ENCODE measurements around the gene PDZD4.

The PDZD4 gene

GRCh38 chrX:153770601-153771414, 59.5 kb downstream of the PDZD4 start:
- DNase-seq (ENCODE audit: low read depth): no peak

- no peak for DNase-seq (ENCODE audit: low read depth)
Measured at GRCh38 chrX:153769865-153770600, 60.3 kb downstream of the PDZD4 start.

GRCh38 chrX:153769158-153769864, 61.0 kb downstream of the PDZD4 start:
- DNase-seq (ENCODE audit: low read depth): no peak

- DNase-seq (ENCODE audit: low read depth): no peak
Measured at GRCh38 chrX:153768311-153769157, 61.8 kb downstream of the PDZD4 start.

GRCh38 chrX:153767674-153768055, 62.7 kb downstream of the PDZD4 start:
- DNase-seq (ENCODE audit: low read depth): no peak

- no peak for DNase-seq (ENCODE audit: low read depth)
Measured at GRCh38 chrX:153766871-153767673, 63.3 kb downstream of the PDZD4 start.

- no peak for DNase-seq (ENCODE audit: low read depth)
Measured at GRCh38 chrX:153766098-153766817, 64.1 kb downstream of the PDZD4 start.

- DNase-seq (ENCODE audit: low read depth): no peak
Measured at GRCh38 chrX:153765138-153766079, 64.9 kb downstream of the PDZD4 start.

- DNase-seq (ENCODE audit: low read depth): no peak
Measured at GRCh38 chrX:153764786-153765137, 65.6 kb downstream of the PDZD4 start.

- DNase-seq (ENCODE audit: low read depth): peak; percentile 70
Measured at GRCh38 chrX:153763989-153764755, 66.2 kb downstream of the PDZD4 start, which contains the start of gene PLXNB3. Gene PLXNB3 (plus strand): TSS chrX:153764249. CDS start chrX:153765536, 1,287 bp downstream.

- no peak for DNase-seq (ENCODE audit: low read depth)
Measured at GRCh38 chrX:153763298-153763932, 66.9 kb downstream of the PDZD4 start.

- DNase-seq (ENCODE audit: low read depth): no peak
Measured at GRCh38 chrX:153762626-153763173, 67.6 kb downstream of the PDZD4 start.

- DNase-seq (ENCODE audit: low read depth): no peak
Measured at GRCh38 chrX:153761863-153762262, 68.5 kb downstream of the PDZD4 start.

- DNase-seq (ENCODE audit: low read depth): no peak
Measured at GRCh38 chrX:153755136-153755535, 75.2 kb downstream of the PDZD4 start.
